WI38 (cell line): ENCODE results near the gene ANO4.

Experiments used
- H3K4me3 ChIP-seq: 2 replicates; pipeline ENCODE4 v1.5.1; 2011; ENCODE audit warnings: low read depth, mild to moderate bottlenecking, control low read depth, low read length
- CTCF ChIP-seq: IDR thresholded peaks from 2 replicates; pipeline ENCODE4 v1.5.1; 2012; ENCODE audit warnings: low read depth, mild to moderate bottlenecking, control low read depth, low read length

Gene ANO4

GRCh38 chr12:100896192-100896591 lies 101.6 kb downstream of the ANO4 start:
- no peak overlapping the region for H3K4me3 ChIP-seq
- TF ChIP-seq CTCF: no peak

DNA sequence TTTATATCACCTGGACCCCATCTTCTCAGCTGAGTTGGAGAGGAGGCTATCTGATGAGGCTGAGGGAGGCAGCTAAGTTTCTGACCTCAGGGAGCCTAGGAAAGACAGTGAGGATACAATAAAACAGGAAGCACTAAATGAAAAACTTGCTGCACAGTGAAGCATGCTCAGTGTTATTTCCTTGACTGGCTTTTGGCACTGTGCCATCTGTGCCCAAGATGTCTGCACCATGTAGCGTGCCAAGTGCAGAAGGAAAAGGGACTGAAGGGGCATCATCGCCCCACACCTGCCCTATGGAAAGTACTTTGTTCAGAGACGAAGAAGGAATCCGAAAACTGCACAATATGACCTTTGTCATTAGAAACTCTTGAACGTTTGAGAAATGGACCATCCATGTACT lies 102.7 kb downstream of the ANO4 start:
- no peak for TF ChIP-seq CTCF
- no peak overlapping the region for H3K4me3 ChIP-seq

DNA sequence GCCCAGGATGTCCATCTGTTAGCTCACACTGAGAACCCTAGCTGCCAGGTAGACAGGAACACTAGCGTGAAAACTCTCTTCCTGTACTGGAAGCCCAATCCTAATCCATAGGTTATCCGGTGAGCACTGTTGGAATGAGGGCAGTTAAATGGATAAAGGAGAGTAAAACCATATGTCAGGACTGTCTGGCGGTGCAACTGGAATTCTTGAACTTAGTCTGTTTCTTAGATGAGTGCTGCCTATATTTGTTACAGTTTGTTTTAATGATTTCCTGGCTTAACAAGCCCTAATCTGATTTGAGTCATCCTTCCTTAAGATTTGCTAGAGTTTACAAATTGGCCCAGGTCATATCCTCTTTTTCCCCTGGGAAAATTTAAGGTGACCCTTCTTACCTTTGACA lies 104.7 kb downstream of the ANO4 start:
- TF ChIP-seq CTCF: no peak
- no peak overlapping the region for H3K4me3 ChIP-seq

- no peak for TF ChIP-seq CTCF
- H3K4me3 ChIP-seq: no peak overlapping the region
Measured at GRCh38 chr12:100900808-100901207, 106.2 kb downstream of the ANO4 start.

DNA sequence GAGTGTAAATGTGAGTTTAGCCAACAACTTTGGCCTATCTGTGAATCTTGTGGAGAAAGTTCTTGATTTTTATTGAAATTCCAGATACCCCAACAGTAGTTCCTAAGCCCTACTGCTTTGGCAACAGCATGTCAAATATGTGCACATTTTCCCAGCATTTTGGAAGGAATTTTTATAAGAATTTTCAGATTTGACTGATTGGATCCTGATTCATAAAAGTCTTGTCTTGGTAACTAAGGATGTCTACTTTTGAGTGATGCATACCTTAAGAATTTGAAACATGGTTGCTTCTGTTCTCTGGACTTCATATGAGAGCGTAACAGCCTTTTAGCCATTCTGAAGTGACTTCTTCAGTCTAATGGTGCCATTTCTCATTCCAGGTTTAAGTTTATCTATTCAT lies 106.7 kb downstream of the ANO4 start:
- no peak for TF ChIP-seq CTCF
- no peak overlapping the region for H3K4me3 ChIP-seq

DNA sequence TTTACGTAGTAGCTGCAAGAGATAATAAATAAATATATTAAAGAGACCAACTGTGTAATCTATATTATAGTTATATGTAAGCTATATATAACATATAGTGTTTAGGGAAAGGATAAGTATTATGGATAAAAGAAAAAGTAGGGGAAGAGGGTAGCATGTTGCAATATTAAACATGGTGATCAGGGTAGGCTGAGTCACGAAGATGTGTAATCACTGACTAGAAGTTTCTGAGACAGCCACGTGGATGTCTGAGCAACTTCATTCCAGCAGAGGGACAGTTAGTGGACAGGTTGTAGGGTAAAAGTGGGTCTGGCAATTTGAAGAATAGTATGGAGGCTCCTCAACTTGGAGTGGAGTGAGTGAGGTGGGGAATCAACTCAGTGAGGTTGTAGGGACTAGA lies 109.7 kb downstream of the ANO4 start:
- TF ChIP-seq CTCF: no peak
- no peak overlapping the region for H3K4me3 ChIP-seq

- TF ChIP-seq CTCF: no peak
- no peak overlapping the region for H3K4me3 ChIP-seq
Measured at GRCh38 chr12:100908501-100908900, 113.9 kb downstream of the ANO4 start.
